BJ (cell line): ENCODE measurements around the gene REPIN1. TPM values are rescaled to one million over a fixed set of nuclear protein-coding genes. Genes with fewer than 3 reads are reported as not detected.

ENCODE experiments used
- CTCF ChIA-PET: fragments of 350-600 bp; formaldehyde crosslinking; extraction: SDS; loops from one replicate; lab custom pipeline; 2021; ENCODE audit warnings: antibody characterized with exemption, inconsistent platforms; lab: Yijun Ruan, JAX
- POLR2A ChIA-PET: fragments of 300-600 bp; sonication (Branson Sonifier 250); formaldehyde crosslinking; extraction: SDS; loops from one replicate; lab custom pipeline; 2021; ENCODE audit warnings: antibody characterized with exemption; lab: Charles Lee
- DNase-seq: peaks from one replicate; pipeline ENCODE4 v3.0.0-alpha.2; 2011; ENCODE audit warnings: low read depth
- H3K27me3 ChIP-seq: 2 replicates; pipeline ENCODE4 v1.6.0; 2011; ENCODE audit warnings: low read length; ENCODE audit not compliant: control insufficient read depth, insufficient read depth
- H3K36me3 ChIP-seq: 2 replicates; pipeline ENCODE4 v1.5.1; 2011; ENCODE audit warnings: low read length; ENCODE audit not compliant: control insufficient read depth, insufficient read depth
- H3K4me3 ChIP-seq: 2 replicates; pipeline ENCODE4 v1.5.1; 2011; ENCODE audit warnings: low read depth, mild to moderate bottlenecking, control low read depth, low read length
- CTCF ChIP-seq: IDR thresholded peaks from 2 replicates; pipeline ENCODE4 v1.5.1; 2011; ENCODE audit warnings: low read depth, mild to moderate bottlenecking, control low read depth, inconsistent platforms, low read length, moderate library complexity; ENCODE audit not compliant: insufficient read depth
- polyA plus RNA-seq: library from polyadenylated mRNA; depleted of rRNA; stranded (reverse); fragments of >200 nt; gene quantifications from 2 replicates; pipeline ENCODE4 v1.2.3, GENCODE V29; 2011

Gene REPIN1
- polyA plus RNA-seq, 1 experiment: 65.7 TPM

DNA sequence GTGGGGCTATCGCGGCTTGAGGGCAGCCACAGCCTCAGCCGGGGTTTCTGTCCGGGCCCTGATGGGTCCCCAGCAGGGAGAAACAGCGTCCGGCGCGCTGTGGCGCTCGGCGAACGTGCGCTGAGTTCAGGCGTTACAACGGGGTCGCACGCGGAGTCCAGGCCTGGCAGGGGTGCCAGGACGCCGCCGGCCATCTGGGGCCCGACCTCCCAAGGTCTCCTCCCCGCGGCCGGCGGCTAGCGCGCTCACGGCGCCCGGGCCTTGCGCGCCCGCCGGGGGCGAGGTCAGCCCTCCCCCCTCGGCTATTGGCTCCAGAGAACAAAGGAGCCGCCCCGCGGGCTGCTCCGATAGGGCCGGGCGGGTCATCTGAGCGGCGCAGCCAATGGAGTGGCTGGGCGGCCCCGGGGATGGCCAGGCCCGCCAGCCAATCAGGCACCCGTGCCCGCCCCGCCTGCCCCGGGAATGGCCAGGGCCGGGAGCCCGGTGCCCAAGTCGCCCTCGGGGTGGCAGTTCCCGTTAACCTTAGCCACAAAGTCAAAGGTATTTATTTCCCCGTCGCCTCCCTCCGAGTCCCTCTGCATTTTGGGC is 10.3 kb downstream of the REPIN1 start, which contains the start of gene ZNF775:
ZNF775 (plus strand) TSS at position 478 of the 588 bp plus-strand sequence. CDS start 9,141 bp downstream, outside the sequence.
- TF ChIP-seq CTCF: no peak
- CTCF ChIA-PET: interaction anchor here (1.0 to 1.3 kb wide), 2 partner anchors 43 to 65 kb away, joined by 3 read pairs; no protein-coding TSS in a partner anchor
- peak; percentile 66 for DNase-seq
- Histone ChIP-seq H3K4me3 (peak within 1 kb of the TSS; percentile 84), H3K27me3 (no peaks in the 10 kb centered on the region), H3K36me3 (peaks cover 6% of the 10 kb centered on the region)
- POLR2A ChIA-PET: interaction anchor here (0.6 kb wide), 1 partner anchor 918 kb away, joined by 3 read pairs; the partner anchor contains the start of gene ZNF777

DNA sequence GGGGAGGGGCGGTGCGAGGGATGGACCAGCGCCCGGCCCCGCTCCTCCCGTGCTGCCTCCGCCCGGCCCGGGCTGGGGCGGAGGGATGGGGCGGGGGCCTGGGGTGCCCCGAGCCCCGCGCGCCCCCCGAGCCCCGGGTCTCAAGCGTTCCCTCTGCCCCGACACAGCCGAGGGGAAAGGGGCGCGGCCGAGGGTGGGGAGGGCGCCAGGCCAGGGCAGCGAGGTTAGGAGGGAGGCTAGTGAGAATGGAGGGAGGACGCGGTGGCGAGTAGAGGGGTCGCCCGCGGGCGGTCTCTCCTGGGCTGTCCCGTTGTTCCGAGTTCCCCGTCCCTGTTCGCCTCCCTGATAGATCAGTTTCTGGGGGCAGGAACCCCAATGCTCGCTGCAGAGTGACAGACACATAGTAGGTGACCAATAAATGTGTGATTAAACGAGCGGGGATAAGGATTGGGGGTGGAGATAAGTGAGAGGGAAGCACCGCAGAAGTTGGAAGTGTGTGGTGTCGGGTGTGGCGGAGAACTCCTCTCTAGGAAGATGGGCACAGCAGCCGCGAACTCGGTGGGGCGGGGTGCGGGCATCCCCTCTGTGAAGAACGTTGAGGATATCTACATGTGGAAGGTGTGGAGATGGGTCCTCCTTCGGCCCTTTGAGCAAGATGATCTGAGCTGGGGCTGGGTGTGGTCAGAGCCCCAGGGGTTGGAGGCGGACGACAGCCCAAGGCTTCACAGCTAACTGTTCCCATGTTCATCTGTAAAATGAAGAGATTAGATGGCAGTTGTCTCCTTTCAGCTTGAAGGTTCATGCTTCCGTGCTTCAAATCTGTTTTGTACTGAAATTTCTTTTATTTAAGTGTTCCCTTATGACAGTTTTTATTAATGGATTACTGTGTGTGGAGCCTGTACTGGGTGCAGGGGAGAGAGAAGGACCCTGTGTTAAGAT is 11.1 kb downstream of the REPIN1 start:
- no peak for TF ChIP-seq CTCF
- DNase-seq: no peak
- Histone ChIP-seq H3K36me3 (peaks cover 2% of the 10 kb centered on the region; the same call in 1 of the 2 replicates), H3K27me3 (no peaks in the 10 kb centered on the region), H3K4me3 (peak overlapping the region; percentile 84)
- POLR2A ChIA-PET: no interaction called here
- CTCF ChIA-PET: interaction anchor here (0.9 to 1.8 kb wide), 2 partner anchors 9 to 23 kb away, joined by 3 to 4 read pairs; no protein-coding TSS in a partner anchor

- POLR2A ChIA-PET: no interaction called here
- DNase-seq: no peak
- H3K36me3 ChIP-seq: peaks cover 2% of the 10 kb centered on the region; the same call in 1 of the 2 replicates
- TF ChIP-seq CTCF: no peak
- H3K27me3 ChIP-seq: no peaks in the 10 kb centered on the region
- H3K4me3 ChIP-seq: no peak overlapping the region; the same call in 1 of the 2 replicates
- CTCF ChIA-PET: interaction anchor here (0.6 to 1.8 kb wide), 4 partner anchors 8 to 69 kb away, joined by 3 to 4 read pairs (median 3); no protein-coding TSS in a partner anchor
Measured at GRCh38 chr7:150380463-150380862, 11.8 kb downstream of the REPIN1 start.

DNA sequence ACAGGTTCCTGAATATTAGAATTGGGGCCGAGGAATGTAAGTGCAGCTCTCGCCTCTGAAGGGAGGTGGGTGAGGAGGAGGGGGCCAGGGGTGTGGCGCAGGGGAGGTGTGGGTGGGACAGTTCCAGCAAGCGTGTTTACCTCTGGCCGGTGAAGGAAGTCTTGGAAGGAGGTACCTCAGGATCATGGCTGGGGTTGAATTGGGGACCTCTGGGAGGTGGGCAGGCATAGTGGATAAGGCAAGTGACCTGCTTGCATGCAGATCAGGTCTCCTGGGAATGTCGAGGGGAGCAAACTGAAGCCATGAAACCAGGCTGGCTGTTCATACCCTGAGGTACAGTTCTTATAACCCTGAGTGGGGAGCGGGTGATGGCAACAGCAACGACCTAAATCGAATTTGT is 12.5 kb downstream of the REPIN1 start:
- H3K4me3 ChIP-seq: no peak overlapping the region
- ChIA-PET POLR2A (no interaction called here), CTCF (interaction anchor here (0.6 to 1.8 kb wide), 3 partner anchors 8 to 68 kb away, joined by 3 to 4 read pairs (median 3); no protein-coding TSS in a partner anchor)
- no peak for TF ChIP-seq CTCF
- DNase-seq: no peak
- H3K27me3 ChIP-seq: no peaks in the 10 kb centered on the region
- H3K36me3 ChIP-seq: peaks cover 2% of the 10 kb centered on the region; the same call in 1 of the 2 replicates

DNA sequence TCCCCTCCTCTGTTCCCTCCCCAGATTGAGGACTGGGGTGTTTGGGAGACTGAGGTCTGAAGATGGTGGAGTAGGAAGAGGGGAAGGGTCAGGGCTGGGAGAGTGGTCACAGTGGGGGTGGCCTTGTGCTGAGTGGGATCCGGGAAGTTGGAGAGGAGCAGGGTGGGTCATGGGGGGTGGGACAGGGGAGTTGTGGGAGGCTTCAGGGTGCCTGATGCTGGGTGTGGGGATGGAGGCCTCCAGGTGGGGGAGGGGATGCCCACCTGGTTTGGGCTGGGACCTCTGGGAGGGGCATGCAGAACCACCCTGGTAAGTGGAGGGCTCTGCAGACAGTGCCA is 13.1 kb downstream of the REPIN1 start:
- no peak for DNase-seq
- Histone ChIP-seq H3K36me3 (peaks cover 2% of the 10 kb centered on the region; the same call in 1 of the 2 replicates), H3K4me3 (no peak overlapping the region), H3K27me3 (no peaks in the 10 kb centered on the region)
- CTCF ChIA-PET: no interaction called here
- TF ChIP-seq CTCF: no peak
- POLR2A ChIA-PET: no interaction called here
